ENCODE data around the gene NFKBIB. TPM values are rescaled to one million over a fixed set of nuclear protein-coding genes. Genes with fewer than 3 reads are reported as not detected.

The NFKBIB gene
- total RNA-seq, 1 donor from 2014 or later = 81.8 TPM

- no peak overlapping the region for H3K27ac Mint-ChIP-seq
- no peaks in the 10 kb centered on the region for H3K9me3 Mint-ChIP-seq
- peaks cover 5% of the 10 kb centered on the region for H3K4me1 Mint-ChIP-seq (ENCODE audit: low read depth)
- H3K4me3 Mint-ChIP-seq (ENCODE audit: low read depth) = no peak overlapping the region
- no peaks in the 10 kb centered on the region for H3K36me3 Mint-ChIP-seq (ENCODE audit: low read depth)
- DNase-seq (ENCODE audit: low spot score) = no peak
- intact Hi-C loops (cut with micrococcal nuclease) = no loop called here
- H3K27me3 Mint-ChIP-seq (ENCODE audit: low read depth) = peaks cover 5% of the 10 kb centered on the region
Measured at GRCh38 chr19:38946229-38947010, 46.7 kb downstream of the NFKBIB start.

GRCh38 chr19:38949580-38950367, 50.0 kb downstream of the NFKBIB start:
- DNase-seq (ENCODE audit: low spot score) = peak; percentile 79
- Mint-ChIP-seq H3K4me1 (ENCODE audit: low read depth) (peaks cover 11% of the 10 kb centered on the region), H3K4me3 (ENCODE audit: low read depth) (peak overlapping the region; percentile 37), H3K36me3 (ENCODE audit: low read depth) (no peaks in the 10 kb centered on the region), H3K9me3 (no peaks in the 10 kb centered on the region), H3K27ac (no peak overlapping the region), H3K27me3 (ENCODE audit: low read depth) (peaks cover 12% of the 10 kb centered on the region)
- intact Hi-C loops (cut with micrococcal nuclease) = no loop called here

GRCh38 chr19:38951187-38951586, 51.4 kb downstream of the NFKBIB start:
- DNase-seq (ENCODE audit: low spot score) = no peak
- Mint-ChIP-seq H3K36me3 (ENCODE audit: low read depth) (no peaks in the 10 kb centered on the region), H3K27ac (no peak overlapping the region), H3K4me3 (ENCODE audit: low read depth) (peak overlapping the region; percentile 32), H3K4me1 (ENCODE audit: low read depth) (peaks cover 11% of the 10 kb centered on the region), H3K27me3 (ENCODE audit: low read depth) (peaks cover 12% of the 10 kb centered on the region), H3K9me3 (no peaks in the 10 kb centered on the region)
- intact Hi-C loops (cut with micrococcal nuclease) = no loop called here

- DNase-seq (ENCODE audit: low spot score) = peak; percentile 40
- intact Hi-C loops (cut with micrococcal nuclease) = no loop called here
- H3K4me1 Mint-ChIP-seq (ENCODE audit: low read depth) = peaks cover 11% of the 10 kb centered on the region
- H3K9me3 Mint-ChIP-seq = no peaks in the 10 kb centered on the region
- H3K36me3 Mint-ChIP-seq (ENCODE audit: low read depth) = no peaks in the 10 kb centered on the region
- no peak overlapping the region for H3K27ac Mint-ChIP-seq
- no peak overlapping the region for H3K4me3 Mint-ChIP-seq (ENCODE audit: low read depth)
- peaks cover 12% of the 10 kb centered on the region for H3K27me3 Mint-ChIP-seq (ENCODE audit: low read depth)
Measured at GRCh38 chr19:38952395-38953165, 52.8 kb downstream of the NFKBIB start.

- H3K36me3 Mint-ChIP-seq (ENCODE audit: low read depth) = no peaks in the 10 kb centered on the region
- no peak for DNase-seq (ENCODE audit: low spot score)
- H3K9me3 Mint-ChIP-seq = no peaks in the 10 kb centered on the region
- intact Hi-C loops (cut with micrococcal nuclease) = no loop called here
- no peak overlapping the region for H3K27ac Mint-ChIP-seq
- H3K4me3 Mint-ChIP-seq (ENCODE audit: low read depth) = no peak overlapping the region
- peaks cover 11% of the 10 kb centered on the region for H3K4me1 Mint-ChIP-seq (ENCODE audit: low read depth)
- peaks cover 12% of the 10 kb centered on the region for H3K27me3 Mint-ChIP-seq (ENCODE audit: low read depth)
Measured at GRCh38 chr19:38953677-38954076, 53.9 kb downstream of the NFKBIB start.

GRCh38 chr19:38956264-38956663, 56.5 kb downstream of the NFKBIB start:
- Mint-ChIP-seq H3K27ac (no peak overlapping the region), H3K4me1 (ENCODE audit: low read depth) (peaks cover 6% of the 10 kb centered on the region), H3K36me3 (ENCODE audit: low read depth) (no peaks in the 10 kb centered on the region), H3K27me3 (ENCODE audit: low read depth) (peaks cover 8% of the 10 kb centered on the region), H3K9me3 (no peaks in the 10 kb centered on the region), H3K4me3 (ENCODE audit: low read depth) (no peak overlapping the region)
- no peak for DNase-seq (ENCODE audit: low spot score)
- intact Hi-C loops (cut with micrococcal nuclease) = no loop called here

- no peak overlapping the region for H3K27ac Mint-ChIP-seq
- no peaks in the 10 kb centered on the region for H3K36me3 Mint-ChIP-seq (ENCODE audit: low read depth)
- no peaks in the 10 kb centered on the region for H3K27me3 Mint-ChIP-seq (ENCODE audit: low read depth)
- DNase-seq (ENCODE audit: low spot score) = no peak
- H3K4me3 Mint-ChIP-seq (ENCODE audit: low read depth) = no peak overlapping the region
- intact Hi-C loops (cut with micrococcal nuclease) = no loop called here
- no peaks in the 10 kb centered on the region for H3K9me3 Mint-ChIP-seq
- peaks cover 3% of the 10 kb centered on the region for H3K4me1 Mint-ChIP-seq (ENCODE audit: low read depth)
Measured at GRCh38 chr19:38958301-38958700, 58.5 kb downstream of the NFKBIB start.

Other genes starting within 250 kb of the NFKBIB start
- 2.9 and 3.6 TPM in 2 replicates for gene CAPN12, start 155.5 kb upstream of the NFKBIB start, total RNA-seq
- not detected in 2 replicates for gene LGALS7, start 126.5 kb upstream of the NFKBIB start, total RNA-seq
- not detected in 2 replicates for gene LGALS7B, start 110.8 kb upstream of the NFKBIB start, total RNA-seq
- 1.6 and 2.0 TPM in 2 replicates for gene LGALS4, start 87.0 kb upstream of the NFKBIB start, total RNA-seq
- gene ECH1, start 68.2 kb upstream of the NFKBIB start, total RNA-seq = 180 and 183 TPM in 2 replicates
- 700 and 708 TPM in 2 replicates for gene HNRNPL, start 50.0 kb upstream of the NFKBIB start, total RNA-seq
- 70.2 and 73.4 TPM in 2 replicates for gene RINL, start 21.7 kb upstream of the NFKBIB start, total RNA-seq
- 29.0 and 30.2 TPM in 2 replicates for gene SIRT2, start 351 bp upstream of the NFKBIB start, total RNA-seq
- gene CCER2, start 12.2 kb downstream of the NFKBIB start, total RNA-seq = 0.83 and 1.2 TPM in 2 replicates
- gene SARS2, start 30.8 kb downstream of the NFKBIB start, total RNA-seq = 41.1 and 45.2 TPM in 2 replicates
- gene MRPS12, start 31.0 kb downstream of the NFKBIB start, total RNA-seq = 93.5 and 95.3 TPM in 2 replicates
- gene FBXO17, start 75.8 kb downstream of the NFKBIB start, total RNA-seq = not detected in 2 replicates
- 0.57 and 0.84 TPM in 2 replicates for gene FBXO27, start 132.6 kb downstream of the NFKBIB start, total RNA-seq
- gene ACP7, start 184.4 kb downstream of the NFKBIB start, total RNA-seq = not detected in 2 replicates
- gene PAK4, start 225.8 kb downstream of the NFKBIB start, total RNA-seq = 16.5 and 19.4 TPM in 2 replicates